ENCODE measurements around the gene ACOT13. TPM values are rescaled to one million over a fixed set of nuclear protein-coding genes. Genes with fewer than 3 reads are reported as not detected.
"Not testable (repeated sequence)": the region's sequence is repeated elsewhere in the genome, so short reads cannot be mapped to it uniquely, and the experiment has no call there.

The ACOT13 gene
- total RNA-seq, 1 donor from 2014 or later: 18.7 TPM

DNA sequence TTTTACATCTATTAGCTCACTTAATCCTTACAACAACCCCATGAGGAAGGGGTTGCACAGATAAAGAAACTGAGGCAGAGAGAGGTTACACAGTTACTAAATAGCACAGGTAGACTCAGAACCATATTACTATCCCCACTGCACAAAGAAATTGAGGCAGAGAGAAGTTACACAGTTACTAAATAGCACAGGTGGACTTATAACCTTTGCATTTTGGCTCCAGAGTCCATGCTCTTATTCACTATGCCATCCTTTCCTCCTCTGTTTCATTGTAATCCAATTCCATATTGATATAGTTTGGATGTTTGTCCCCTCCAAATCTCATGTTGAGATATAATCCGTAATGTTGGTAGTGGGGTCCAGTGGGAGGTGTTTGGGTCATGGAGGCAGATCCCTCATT is 3.7 kb upstream of the ACOT13 start:
- Mint-ChIP-seq H3K4me3 (no peak overlapping the region), H3K27me3 (ENCODE audit: low read depth) (no peaks in the 10 kb centered on the region), H3K4me1 (peaks cover 24% of the 10 kb centered on the region), H3K9me3 (no peaks in the 10 kb centered on the region), H3K27ac (no peak overlapping the region), H3K36me3 (peaks cover 19% of the 10 kb centered on the region)
- DNase-seq (ENCODE audit: low spot score in 2 of 2, unreplicated experiment in 2 of 2): no peak
- TF ChIP-seq, protein P1, sequence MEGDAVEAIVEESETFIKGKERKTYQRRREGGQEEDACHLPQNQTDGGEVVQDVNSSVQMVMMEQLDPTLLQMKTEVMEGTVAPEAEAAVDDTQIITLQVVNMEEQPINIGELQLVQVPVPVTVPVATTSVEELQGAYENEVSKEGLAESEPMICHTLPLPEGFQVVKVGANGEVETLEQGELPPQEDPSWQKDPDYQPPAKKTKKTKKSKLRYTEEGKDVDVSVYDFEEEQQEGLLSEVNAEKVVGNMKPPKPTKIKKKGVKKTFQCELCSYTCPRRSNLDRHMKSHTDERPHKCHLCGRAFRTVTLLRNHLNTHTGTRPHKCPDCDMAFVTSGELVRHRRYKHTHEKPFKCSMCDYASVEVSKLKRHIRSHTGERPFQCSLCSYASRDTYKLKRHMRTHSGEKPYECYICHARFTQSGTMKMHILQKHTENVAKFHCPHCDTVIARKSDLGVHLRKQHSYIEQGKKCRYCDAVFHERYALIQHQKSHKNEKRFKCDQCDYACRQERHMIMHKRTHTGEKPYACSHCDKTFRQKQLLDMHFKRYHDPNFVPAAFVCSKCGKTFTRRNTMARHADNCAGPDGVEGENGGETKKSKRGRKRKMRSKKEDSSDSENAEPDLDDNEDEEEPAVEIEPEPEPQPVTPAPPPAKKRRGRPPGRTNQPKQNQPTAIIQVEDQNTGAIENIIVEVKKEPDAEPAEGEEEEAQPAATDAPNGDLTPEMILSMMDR (IDR thresholded peaks at IDR 0.05; ENCODE audit: unreplicated experiment): no peak

DNA sequence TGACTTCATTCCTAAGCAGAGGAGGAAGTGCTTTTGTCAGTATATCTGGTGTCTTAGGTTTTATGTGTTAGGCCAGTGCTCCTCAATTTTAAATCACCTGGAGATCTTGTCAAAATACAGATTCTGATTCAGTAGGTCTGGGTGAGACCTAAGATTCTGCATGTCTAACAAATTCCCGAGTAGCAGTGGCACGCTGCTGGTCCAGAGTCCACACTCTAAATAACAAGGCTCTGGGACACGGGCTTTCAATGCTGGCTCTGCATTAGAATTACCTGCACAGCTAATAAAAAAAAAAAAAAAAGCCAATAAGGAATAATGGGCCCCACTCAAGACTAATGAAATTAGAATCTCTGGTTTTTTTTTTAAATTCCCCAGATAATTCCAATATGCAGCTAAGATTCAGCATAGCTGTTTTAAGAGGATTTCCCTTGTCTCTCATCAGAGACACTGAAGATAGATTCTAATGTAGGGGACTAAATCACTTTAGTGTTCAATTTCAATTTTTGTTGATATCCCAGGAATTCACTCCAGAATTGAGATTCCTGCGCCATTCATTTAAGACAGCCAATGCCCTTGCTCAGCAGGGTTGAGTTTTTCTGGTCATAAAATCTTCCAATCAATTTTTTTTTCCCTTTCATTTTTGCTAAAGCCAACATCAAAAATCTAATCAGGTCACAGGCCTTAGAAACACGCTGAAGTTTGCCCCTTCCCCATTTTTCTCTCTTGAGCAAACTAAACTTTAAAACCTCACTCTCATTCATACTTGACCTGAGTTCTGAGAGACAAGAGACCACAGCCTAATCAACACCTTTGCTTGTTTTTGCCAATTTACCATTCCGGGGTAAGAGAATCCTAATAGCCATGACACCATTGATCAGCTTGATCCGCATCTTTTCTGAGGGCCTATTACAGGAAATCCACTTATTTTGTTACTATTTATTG is 2.6 kb upstream of the ACOT13 start:
- no peak for DNase-seq (ENCODE audit: low spot score in 2 of 2, unreplicated experiment in 2 of 2)
- Mint-ChIP-seq H3K4me3 (peak overlapping the region; percentile 92), H3K9me3 (peaks cover 6% of the 10 kb centered on the region), H3K36me3 (peaks cover 25% of the 10 kb centered on the region), H3K27ac (peak overlapping the region; percentile 48), H3K4me1 (peaks cover 24% of the 10 kb centered on the region), H3K27me3 (ENCODE audit: low read depth) (no peaks in the 10 kb centered on the region)
- TF ChIP-seq, protein P1 (IDR thresholded peaks at IDR 0.05; ENCODE audit: unreplicated experiment): no peak

DNA sequence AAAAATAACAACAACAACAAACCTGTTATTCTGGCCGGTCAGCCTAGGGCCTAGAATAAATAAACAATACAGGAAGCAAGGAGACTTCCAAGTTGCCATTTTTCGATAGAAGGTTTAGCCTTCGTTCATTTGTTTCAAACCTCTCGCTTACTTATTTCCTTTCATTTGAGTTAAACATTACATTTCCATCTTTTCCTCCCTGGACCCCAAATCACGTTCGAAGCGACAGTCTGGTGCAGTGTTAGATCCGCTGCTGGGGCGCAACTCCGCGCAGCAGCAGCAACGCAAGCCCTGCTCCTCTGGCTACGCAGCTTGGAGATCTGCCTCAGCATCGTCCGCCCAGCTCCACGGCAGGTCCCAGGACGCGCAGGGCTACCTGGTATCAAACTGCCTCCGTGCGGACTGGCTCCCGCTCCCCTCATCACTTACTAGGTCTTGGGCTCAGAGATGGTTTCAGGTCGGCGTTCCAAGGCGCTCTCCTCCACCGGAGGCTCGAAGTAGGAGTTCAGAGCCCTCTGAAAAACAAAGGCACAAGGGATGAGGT is 708 bp upstream of the ACOT13 start:
- Mint-ChIP-seq H3K27me3 (ENCODE audit: low read depth) (no peaks in the 10 kb centered on the region), H3K4me3 (peak overlapping the region; percentile 92), H3K36me3 (peaks cover 37% of the 10 kb centered on the region), H3K27ac (peak overlapping the region; percentile 99), H3K4me1 (peaks cover 24% of the 10 kb centered on the region), H3K9me3 (peaks cover 23% of the 10 kb centered on the region)
- peak; percentile 21 to 72 for DNase-seq (ENCODE audit: low spot score in 2 of 2, unreplicated experiment in 2 of 2)
- TF ChIP-seq, protein P1 (IDR thresholded peaks at IDR 0.05; ENCODE audit: unreplicated experiment): no peak

DNA sequence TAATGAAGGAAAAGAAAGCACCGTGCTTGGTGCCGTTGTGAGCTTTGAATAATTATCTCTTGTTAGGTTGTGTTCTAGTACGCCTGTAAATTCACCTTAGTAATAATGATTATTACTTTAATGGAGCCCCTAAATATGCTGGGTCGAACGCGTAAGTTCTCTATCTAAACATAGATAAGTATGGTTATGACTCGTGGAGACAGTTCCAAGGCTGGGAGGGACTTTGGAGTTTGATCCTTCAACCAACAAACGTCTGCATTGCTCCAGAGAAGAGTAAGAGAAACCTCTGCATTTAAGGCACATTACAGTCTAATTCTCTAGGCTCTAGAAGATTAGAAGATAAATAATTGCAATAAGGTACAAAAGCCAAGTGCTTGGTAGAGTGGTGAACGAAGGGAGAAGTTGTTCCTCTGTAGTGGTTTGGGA is 514 bp downstream of the ACOT13 start:
- H3K4me1 Mint-ChIP-seq: peaks cover 24% of the 10 kb centered on the region
- peak overlapping the region; percentile 99 for H3K27ac Mint-ChIP-seq
- TF ChIP-seq, protein P1 (IDR thresholded peaks at IDR 0.05; ENCODE audit: unreplicated experiment): no peak
- no peak for DNase-seq (ENCODE audit: low spot score in 2 of 2, unreplicated experiment in 2 of 2)
- H3K4me3 Mint-ChIP-seq: peak overlapping the region; percentile 92
- peaks cover 33% of the 10 kb centered on the region for H3K36me3 Mint-ChIP-seq
- H3K9me3 Mint-ChIP-seq: peaks cover 24% of the 10 kb centered on the region
- no peaks in the 10 kb centered on the region for H3K27me3 Mint-ChIP-seq (ENCODE audit: low read depth)

DNA sequence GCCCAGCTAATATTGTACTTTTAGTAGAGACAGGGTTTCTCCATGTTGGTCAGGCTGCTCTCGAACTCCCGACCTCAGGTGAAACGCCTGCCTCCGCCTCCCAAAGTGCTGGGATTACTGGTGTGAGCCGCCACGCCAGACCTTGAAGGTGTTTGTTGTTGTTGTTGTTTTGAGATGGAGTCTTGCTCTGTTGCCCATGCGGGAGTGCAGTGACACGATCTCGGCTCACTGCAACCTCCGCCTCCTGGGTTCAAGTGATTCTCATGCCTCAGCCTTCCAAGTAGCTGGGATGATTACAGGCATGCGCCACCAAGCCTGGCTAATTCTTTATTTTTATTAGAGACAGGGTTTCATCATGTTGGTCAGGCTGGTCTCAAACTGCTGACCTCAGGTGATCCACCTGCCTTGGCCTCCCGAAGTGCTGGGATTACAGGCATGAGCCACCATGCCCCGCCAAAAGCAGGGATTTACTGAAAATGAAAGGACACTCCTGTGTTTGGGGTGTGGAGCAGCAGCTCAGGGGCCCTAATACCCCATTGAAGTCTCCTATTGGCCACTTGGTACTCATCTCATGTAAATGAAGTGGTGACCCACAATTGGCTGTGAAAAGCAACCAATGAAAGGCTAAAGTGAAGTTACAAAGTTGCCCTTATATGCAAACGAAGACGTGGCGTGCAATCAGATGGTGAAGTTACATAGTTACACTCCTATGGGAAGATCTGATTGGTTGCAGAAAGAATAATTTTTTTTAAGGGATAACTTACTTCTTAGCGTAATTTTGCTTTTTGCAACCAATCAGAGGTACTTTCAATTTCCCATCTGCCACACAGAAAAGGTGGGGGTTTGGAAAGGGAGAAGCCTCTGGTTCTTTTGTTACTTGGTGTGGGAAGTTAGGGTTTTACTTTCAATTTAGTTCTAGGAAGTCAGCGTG is 1.5 kb downstream of the ACOT13 start:
- H3K27ac Mint-ChIP-seq; H3K27me3 Mint-ChIP-seq (ENCODE audit: low read depth); DNase-seq (ENCODE audit: low spot score in 2 of 2, unreplicated experiment in 2 of 2): not testable (repeated sequence)
- Mint-ChIP-seq H3K4me1 (peaks cover 24% of the 10 kb centered on the region), H3K36me3 (peaks cover 31% of the 10 kb centered on the region), H3K9me3 (peaks cover 30% of the 10 kb centered on the region), H3K4me3 (peak overlapping the region; percentile 92)
